Panc1 (cell line): ENCODE measurements around the gene SULT6B1. TPM values are rescaled to one million over a fixed set of nuclear protein-coding genes. Genes with fewer than 3 reads are reported as not detected.

Experiments used
- total RNA-seq: library from RNA; stranded (reverse); gene quantifications from one replicate; pipeline ENCODE4 v1.2.1, GENCODE V29; 2021; ENCODE audit not compliant: unreplicated experiment

Gene SULT6B1
- total RNA-seq, 1 experiment from 2014 or later, result not detected

Other genes with a start within 250 kb of the SULT6B1 start
- 37.4 TPM for gene STRN, start 222.1 kb downstream of the SULT6B1 start, total RNA-seq
- gene HEATR5B, start 104.3 kb downstream of the SULT6B1 start, total RNA-seq, result 13.6 TPM
- 7.1 TPM for gene GPATCH11, start 104.2 kb downstream of the SULT6B1 start, total RNA-seq
- 44.3 TPM for gene EIF2AK2, start 31.7 kb downstream of the SULT6B1 start, total RNA-seq
- 49.3 TPM for gene CEBPZOS, start 7.8 kb upstream of the SULT6B1 start, total RNA-seq
- gene CEBPZ, start 42.9 kb upstream of the SULT6B1 start, total RNA-seq, result 63.8 TPM
- 17.7 TPM for gene NDUFAF7, start 43.0 kb upstream of the SULT6B1 start, total RNA-seq
- gene PRKD3, start 136.2 kb upstream of the SULT6B1 start, total RNA-seq, result 21.8 TPM
- gene QPCT, start 156.0 kb upstream of the SULT6B1 start, total RNA-seq, result 2.3 TPM